GM21423 (cell line): Measurements from ENCODE around the gene FARP1.
"Not testable (repeated sequence)": the region's sequence is repeated elsewhere in the genome, so short reads cannot be mapped to it uniquely, and the experiment has no call there.

Source experiments
- ATAC-seq: cut with Tn5 transposase; IDR thresholded peaks from one replicate; pipeline ENCODE4 v1.9.1; 2021; ENCODE audit warnings: mild to moderate bottlenecking, moderate library complexity; ENCODE audit not compliant: unreplicated experiment

Gene FARP1

DNA sequence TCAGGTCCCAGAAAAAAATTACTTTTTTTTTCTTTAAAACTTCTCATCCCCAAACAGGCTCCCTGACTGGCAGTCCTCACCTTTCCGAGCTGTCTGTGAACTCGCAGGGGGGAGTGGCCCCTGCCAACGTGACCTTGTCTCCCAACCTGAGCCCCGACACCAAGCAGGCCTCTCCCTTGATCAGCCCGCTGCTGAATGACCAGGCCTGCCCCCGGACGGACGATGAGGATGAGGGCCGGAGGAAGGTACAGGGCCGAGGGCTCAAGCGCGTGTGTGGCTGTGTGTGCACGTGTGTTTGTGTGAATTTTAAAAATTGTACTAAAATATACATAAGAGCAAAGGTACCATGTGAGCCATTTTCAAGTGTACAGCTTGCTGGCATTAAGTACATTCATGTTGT is 266.4 kb downstream of the FARP1 start:
- no peak for ATAC-seq

DNA sequence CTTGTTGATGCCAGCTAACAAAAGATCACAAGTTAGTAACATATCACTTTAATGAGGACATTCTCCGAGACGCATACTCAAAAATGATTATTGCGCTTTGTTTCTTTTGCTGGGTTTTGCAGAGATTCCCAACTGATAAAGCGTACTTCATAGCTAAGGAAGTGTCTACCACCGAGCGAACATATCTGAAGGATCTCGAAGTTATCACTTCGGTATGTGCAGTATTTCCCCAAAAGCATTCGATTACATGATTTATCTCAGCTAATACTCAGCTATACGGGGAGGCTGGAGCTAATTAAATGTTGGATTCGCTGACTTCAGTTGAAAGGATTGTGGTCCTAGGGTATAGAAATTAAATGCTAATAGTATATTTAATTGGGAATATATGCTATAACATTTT is 267.7 kb downstream of the FARP1 start:
- no peak for ATAC-seq

DNA sequence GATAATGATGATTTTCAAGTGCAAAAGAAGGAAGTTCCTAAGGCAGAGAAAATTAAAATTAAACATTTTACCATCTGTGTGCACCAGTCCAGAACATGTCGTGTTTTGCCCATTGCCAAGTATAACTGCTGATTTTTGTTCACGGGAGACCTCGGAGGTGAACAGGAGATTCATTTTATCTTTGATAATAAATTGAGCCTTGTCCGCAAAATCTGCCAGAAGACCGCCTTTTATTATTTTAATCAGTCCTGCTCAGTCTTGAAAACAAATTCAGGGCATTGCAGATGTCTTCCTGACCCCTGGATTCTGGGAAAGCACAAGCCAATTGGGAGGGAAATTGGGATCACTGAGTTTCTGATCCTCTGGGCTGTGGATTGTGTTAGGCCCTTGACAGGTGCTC is 268.1 kb downstream of the FARP1 start:
- no peak for ATAC-seq

DNA sequence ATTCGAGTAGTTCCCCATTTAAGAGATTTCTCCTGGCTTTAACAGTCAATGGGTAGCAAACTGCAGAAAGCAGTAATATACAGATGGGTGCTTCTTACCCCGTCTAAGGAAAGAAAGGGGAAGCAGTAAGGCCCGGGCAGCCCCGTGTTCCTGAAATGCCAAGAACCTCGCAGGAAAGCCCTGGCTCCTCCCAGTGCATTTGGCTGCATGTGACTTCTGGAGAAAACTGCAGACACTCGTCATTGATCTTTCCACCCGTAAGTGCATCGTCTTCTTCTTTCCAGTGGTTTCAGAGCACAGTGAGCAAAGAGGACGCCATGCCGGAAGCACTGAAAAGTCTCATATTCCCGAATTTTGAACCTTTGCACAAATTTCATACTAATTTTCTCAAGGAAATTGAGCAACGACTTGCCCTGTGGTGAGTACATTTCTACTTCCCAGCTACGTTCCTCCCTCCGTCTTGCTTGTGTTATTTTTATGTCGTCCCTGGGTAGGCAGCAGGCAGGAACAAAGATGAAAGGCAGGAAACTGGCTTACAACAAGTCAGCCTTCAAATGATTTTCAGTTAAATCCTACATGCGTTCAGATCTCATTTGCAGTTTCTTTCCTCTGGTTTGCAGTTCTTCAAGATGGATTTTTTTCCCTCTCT is 268.8 kb downstream of the FARP1 start:
- ATAC-seq, result no peak

DNA sequence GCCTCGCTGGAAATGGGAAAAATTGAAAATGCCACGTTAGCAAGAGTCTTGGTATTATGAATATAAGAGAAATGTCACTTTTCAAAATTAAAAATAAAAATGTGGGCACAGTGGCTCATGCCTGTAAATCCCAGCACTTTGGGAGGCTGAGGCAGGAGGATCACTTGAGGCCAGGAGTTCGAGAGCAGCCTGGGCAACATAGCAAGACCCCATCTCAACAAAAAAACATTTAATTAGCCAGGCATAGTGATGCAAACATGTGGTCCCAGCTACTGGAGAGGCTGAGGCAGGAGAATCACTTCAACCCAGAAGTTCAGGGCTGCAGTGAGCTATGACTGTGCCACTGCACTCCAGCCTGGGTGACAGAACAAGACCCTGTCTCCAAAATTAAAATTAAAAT is 270.4 kb downstream of the FARP1 start:
- ATAC-seq, result not testable (repeated sequence)

DNA sequence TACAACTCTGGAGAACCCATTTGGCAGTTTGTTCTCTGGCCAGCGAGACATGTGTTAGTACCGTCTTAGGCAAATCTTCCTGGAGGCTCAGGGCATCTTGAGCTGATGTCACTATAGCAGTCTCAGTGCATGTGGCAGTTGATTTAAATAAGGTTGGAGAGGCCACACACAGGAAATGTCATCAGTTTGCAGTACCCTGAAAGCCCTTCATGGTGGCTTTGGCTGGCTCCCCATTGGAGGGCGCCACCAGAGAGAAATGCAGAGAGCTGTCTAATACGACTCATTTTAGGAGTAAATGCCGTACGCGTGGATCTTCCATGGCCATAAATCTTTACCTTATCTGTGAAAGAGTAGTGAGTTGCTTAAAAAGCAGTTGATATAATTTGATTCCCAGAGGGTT is 270.9 kb downstream of the FARP1 start:
- no peak for ATAC-seq

DNA sequence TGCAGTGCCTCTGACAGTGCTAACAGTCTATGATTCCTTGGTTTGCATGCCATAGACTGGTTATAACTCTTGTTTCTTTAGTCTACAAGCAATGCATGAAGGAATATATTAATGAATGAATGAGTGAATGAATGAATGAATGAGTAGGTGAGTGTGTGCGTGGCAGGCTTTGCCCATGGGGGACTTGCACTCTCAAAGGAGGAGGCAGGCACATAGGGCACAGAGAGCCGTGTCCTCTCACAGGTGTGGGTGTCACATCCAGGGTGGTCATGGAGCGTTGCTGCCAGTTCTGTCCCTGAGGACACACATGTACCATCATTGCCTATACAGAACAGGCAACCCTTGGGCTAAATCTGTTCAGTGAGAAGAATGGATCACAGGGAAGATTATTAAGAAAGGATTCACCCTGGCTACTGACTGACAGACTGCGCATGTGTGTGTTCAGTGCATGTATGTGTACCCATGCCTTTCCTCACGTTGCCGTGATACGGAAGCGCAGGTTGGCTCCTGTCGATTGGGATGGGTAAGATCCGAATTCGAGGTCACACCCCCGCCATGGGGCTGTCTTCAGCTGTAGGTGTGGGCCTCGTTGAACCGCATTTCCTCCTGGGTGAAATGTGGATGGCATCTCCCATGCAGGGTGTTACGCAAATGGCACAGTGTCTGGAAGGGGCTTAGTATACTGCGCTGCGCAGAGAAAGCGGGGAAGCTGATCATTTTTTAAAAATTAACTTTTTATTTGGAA is 272.6 kb downstream of the FARP1 start:
- no peak for ATAC-seq

DNA sequence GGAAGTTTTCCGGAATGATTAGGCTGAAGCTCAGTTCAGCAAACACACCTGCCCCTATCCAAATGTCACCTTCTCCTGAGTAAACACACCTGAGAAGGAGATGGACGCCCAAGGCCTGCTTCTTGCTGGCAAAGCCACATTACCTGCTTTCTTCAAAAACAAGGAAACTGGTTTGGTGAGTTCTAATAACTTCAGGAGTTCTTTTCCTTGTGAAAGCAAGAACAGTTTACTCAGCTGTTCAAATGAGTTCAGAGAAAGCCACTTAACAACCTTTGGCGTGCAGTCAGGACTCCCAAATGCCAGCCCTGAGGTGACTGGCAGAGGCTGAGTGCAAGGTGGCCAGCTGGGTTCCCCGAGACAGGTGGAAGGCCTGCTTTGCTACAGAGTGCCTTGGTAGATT is 273.5 kb downstream of the FARP1 start:
- ATAC-seq, result no peak

DNA sequence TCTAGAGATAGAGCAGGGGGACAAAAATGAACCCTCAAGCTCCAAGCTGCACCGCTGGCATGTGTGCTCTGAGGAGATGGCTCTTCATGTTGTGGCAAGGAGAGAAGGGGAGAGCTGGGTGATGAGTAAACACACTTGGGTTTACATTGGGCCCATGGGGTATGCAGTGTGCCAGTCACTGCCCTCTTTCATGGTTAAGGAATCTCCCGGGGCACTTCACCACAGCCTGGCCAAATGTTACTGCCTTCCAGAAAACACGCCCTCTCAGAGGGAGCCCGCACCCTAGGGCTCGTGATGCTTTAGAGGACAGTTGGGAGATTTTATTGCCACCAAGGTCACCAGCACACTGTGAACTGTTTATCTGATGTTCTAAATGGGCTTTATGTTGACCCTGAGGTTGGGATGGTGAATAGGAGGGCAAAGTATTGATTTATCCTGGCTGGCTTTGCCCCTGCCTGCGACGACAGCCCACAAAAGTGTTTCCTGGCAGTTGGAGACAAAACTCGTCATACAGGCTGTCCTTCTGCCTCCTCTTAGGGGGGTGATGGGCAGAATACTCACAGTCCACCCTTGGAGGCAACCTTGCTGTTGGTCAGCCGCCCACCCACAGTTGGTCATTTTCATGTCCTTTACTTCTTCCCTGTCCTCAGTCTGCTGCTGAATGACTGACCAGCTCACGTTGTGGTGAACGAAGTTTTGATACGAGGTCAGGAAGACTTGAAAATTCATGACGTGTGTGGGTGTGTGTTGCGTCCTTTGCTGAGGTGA is 277.1 kb downstream of the FARP1 start:
- ATAC-seq, result no peak

DNA sequence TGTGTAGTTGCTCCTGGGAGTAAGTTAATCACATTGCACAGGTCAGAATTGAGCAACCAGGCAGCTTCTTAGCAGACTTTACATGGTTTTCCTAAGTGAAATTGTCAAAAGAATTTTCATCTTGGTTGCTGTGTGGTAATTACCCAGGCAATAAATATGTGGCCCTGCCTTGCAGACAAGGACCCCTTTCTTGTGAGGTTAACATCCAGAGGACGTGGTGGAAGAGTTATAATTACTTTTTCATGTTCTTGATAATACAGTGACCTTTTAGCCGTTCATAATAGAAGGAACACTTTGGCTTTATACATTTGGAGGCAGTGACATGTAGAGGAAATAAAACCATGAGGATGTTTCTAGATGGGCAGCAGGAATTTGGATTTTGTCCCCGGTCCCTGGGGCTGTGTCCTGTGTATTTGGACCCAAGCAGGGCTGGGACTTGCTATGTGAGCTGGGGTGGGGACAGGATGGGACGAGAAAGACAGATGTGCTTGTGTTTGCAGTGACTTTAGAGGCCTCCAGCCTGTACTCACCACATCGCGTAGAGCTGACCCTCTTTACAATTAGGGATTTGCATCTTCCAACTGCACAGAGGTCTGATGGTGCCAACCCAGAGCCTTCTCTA is 277.8 kb downstream of the FARP1 start:
- no peak for ATAC-seq

DNA sequence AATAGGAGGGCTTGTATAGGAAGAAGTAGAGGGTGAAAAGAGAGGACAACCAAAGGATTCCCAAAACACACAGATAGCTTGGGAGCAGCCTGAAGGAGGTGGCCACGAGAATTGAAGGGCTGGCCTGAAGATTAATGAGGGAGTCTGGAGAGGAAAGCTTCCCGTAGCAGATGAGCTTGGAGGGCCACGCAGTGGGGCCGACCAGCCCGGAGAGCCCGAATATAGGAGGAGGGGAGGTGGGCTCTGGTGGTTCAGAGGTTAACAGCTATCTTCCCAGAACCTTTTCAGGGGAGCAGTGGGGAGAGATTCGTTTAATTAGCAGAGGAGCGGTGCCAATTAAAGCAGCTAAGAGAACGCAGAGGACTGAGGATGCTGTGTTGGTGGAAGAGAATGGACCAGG is 279.2 kb downstream of the FARP1 start:
- ATAC-seq, result no peak

DNA sequence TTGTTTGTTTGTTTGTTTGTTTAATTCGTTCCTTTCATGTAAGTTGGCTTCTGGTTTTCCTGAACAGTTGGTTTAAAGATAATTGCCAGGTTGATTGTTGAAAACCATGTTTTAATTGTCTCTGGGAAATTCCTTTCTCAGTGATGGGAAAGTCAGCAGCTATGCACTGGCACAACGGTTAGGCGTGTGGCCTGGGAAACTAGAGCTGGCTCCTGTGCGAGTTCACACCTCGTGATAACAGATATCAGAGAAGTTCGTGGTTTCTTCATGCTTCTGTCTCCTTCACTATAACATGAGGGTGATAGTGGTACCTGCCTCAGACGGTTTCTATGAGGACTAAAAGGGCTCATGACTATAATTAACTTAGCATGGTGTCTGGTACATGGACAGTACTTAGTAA is 280.5 kb downstream of the FARP1 start:
- ATAC-seq, result no peak

DNA sequence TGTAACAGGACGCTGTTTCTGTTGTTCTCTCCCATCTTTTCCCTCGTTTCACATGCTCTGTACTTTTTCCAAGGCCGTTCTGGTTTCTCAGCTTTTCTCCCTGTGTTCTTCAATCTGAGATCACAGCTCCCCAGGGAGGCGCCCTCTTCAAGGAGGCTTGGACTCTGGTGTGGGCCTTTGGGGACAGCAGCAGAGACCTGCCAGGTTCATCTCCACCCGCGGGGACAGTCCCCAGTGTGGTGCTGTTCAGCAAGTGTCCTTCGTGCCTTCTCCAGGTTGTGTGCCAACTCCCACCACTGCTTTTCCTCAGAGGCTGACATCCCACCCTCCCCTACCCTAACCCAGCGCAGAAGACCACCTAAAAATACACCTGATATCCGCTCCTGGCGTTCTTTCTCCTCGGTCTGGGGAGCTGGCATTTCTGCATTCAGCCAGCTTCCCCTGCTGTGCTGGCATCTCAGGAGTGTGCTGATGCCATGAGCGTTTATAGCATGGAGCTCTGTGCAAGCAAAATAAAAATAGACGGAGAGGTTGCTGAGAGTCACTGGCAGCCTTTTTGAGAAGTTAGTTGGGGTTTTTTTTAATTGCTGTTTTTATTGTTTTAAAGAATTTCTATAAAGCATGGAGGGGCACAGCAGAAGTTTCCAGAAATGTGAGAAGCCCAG is 284.6 kb downstream of the FARP1 start:
- ATAC-seq, result no peak

DNA sequence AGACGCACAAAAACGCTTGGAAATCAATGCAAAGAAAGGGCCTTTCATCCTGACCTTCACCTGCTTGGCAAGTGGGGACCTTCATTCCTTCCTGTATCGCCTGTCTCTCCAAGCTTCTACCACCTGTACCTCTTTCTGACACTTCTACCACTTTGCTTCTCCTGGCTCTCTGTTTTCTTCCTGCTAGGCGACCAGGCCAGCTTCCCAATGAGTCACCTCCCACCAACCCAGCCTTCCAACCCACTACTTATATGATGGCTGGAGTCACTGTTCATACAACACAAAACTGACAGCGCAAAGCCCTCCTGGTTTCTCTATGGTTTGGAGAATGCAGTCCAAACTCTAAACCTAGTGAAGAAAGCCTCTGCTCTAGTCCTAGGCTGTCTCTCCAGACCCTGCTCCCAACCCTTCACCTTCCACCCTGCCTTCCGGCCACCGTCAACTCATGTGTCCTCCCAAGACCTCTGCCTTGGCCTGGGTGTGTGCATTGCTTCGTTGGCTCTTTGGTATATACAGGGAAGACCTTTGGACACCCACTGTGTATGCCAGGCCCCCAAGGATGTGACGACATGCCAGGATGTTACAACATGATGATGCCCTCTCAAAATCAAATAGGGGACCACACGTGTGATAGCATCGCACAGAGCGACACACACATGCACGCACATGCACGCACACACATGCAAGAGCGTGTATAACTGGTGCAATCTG is 285.5 kb downstream of the FARP1 start:
- no peak for ATAC-seq

DNA sequence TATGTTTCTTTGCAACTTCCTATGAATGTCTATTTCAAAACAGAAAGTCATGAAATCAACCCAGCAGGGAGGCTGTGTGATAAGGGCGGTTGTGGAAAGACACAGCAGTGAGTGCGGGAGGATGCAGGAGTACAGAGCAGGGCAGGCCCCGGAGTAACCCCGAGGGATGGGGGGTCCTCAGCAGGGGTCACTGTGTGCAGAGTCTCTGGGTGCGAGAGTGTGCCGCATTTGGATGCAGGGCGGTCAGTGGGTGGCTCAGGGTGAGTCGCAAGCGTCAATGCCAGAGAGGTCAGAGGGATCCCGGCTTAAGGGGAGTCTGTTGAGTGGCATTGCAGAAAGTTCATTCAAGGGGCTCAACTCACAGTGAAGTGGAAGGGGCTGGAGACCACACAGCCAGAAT is 286.2 kb downstream of the FARP1 start:
- no peak for ATAC-seq

DNA sequence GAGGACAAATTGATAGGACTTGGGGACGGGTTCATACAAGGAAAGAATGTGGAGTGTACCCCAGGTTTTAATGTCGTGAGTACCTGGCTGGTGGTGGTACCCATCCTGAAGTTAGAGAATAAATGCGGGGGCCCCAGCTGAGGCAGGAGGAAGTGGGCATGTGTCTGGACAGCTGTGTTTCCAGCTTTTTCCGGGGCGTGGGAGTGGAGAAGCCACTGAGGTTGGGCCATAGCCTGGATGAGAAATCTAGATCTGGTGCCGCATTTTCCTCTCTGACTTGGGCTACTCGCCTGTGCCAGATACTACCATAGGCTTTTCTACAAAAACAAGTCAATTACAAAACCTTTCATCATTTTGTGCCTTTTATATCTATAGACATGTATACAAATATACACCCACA is 286.6 kb downstream of the FARP1 start:
- ATAC-seq, result no peak

DNA sequence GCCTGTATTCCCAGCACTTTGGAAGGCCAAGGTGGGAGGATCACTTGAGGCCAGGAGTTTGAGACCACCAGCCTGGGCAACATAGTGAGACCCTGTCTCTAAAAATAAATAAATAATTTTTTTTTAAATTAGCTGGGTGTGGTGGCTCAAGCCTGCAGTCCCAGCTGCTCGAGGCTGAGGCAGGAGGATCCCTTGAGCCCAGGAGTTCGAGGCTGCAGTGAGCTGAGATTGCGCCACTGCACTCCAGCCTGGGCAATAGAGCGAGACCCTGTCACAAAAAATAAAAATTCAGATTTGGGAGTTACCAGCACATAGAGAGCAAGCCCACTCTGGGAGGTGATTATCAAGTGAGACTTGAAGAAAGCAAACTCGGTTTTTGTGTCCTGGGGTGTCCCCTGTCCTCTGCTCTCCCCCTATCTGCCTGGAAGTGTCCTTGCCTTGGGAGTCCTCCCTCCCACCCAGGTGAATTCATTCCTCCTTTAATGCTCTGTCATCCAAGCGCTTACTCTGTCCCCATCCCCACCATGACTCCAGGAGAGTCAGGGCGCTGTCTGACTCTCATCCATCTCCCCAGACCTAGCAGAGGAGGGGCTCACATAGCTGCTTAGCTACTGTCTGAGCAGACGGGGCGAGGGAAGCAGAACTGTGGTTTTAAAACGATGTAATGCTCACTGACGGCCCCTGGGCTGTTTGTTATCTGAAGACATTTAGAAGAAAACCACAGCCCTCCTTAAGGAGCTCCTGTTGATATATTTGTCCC is 287.3 kb downstream of the FARP1 start:
- ATAC-seq, result no peak

DNA sequence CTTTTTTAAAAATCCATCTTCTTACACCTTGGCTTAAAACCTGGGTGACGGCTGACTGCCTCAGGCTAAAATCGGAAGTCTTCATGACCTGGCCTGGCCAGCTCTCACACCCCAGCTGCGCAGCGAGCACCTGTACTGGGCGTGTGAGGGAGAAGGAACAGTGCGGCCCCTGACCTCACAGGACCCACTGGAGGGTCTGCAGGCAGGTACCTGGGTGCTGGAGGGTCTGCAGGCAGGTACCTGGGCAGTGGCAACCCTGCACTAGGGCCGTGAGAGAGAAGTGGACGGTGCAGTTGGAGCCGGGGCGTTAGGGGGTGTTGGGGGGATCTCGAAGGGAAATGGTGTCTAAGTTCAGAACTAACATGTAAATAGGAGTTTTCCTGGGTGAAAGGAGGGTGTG is 289.7 kb downstream of the FARP1 start:
- no peak for ATAC-seq

DNA sequence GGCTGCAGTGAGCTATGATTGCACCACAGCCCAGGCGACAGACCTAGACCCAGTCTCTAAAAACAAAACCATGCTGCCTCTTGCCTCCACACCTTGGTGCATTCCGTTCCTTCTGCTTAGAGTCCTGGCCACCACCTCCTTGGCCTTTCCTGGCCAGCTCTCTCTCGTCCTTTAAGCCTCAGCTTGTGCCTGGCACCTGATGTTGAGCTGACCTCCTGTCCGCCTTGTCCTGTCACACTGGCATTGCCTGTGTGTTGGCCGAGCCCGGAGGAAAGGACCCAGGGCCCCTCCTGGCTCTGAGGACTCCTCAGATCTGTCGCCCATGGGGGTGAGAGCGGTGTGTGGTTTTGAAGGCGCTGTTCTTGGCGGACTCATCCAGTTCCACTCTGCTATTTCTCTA is 290.8 kb downstream of the FARP1 start:
- no peak for ATAC-seq

DNA sequence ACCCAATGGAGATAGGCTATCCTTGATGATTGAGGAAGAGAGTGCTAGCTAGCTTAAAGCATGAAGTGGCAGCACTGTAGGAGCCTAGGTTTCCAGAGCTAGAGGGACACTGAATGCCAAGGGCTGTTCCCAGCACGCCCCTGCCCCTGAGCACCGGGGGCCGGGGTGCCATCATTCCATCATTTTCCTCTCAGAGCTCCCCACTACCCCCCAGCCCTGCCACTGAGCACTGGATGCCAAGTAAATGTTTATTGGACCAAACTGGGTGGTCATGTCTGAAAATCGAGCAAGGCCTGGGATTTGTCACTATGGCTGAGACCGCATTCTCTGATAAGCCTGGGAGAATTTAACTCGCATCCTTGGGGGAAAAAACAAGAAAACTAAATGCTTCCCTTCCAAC is 291.2 kb downstream of the FARP1 start:
- no peak for ATAC-seq
